ENCODE data around the gene YIF1A.

The YIF1A gene

DNA sequence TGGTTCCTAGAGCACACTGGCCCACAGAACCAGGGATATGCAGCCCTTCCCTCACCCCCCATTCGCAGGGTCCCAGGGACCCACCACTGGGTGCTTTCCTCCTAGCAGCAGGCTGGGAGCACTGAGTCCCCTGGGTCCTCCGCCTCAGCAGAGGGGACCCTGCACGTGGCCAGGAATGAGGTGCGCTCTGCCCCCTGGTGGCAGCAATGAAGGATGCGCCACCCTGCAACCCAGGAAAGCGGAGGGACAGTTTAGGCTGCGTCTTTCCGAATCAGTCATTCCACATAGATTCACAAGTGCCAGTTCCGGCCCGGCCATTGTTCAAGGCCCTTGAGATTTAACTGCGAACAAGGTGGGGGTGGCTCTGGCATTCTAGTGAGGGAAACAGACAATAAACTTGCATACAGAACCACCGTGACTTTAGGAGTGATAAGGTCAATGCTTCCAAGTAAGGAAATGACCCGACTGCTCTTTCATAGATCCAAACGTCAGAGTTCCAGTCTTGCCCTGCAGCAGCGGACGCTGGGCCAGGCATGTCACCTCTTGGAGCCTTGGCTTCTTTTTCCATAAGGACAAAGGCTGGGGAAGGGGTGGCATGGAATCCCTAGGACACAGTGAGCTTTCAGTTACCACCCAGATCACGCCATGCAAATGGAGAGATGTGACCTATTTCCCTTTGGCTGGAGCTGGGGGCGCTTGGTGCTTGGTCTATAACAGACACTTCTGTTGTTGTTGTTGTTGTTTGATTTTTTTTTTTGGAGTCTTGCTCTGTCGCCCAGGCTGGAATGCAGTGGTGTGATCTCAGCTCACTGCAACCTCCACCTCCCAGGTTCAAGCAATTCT, 39.6 kb upstream of the YIF1A start:
- no peak overlapping the region for H3K27ac ChIP-seq
- TF ChIP-seq ZFX (IDR thresholded peaks at IDR 0.05; ENCODE audit: borderline replicate concordance): no peak
- TF ChIP-seq, protein P1, sequence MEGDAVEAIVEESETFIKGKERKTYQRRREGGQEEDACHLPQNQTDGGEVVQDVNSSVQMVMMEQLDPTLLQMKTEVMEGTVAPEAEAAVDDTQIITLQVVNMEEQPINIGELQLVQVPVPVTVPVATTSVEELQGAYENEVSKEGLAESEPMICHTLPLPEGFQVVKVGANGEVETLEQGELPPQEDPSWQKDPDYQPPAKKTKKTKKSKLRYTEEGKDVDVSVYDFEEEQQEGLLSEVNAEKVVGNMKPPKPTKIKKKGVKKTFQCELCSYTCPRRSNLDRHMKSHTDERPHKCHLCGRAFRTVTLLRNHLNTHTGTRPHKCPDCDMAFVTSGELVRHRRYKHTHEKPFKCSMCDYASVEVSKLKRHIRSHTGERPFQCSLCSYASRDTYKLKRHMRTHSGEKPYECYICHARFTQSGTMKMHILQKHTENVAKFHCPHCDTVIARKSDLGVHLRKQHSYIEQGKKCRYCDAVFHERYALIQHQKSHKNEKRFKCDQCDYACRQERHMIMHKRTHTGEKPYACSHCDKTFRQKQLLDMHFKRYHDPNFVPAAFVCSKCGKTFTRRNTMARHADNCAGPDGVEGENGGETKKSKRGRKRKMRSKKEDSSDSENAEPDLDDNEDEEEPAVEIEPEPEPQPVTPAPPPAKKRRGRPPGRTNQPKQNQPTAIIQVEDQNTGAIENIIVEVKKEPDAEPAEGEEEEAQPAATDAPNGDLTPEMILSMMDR (IDR thresholded peaks at IDR 0.05): peak; percentile 95

DNA sequence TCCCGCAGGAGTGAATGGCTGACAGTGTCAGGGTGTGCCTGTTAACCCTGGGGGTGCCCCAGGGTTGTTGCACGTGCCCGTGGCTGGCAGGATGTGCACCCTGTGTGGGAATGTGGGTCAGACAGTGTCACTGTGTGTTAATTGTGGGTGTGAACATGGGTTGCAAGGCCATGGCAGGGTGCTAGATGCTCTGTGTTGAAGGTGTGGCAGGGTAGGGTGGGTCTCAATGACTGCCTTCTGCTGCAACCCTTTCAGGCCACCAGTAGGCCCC, 39.0 kb upstream of the YIF1A start:
- no peak overlapping the region for H3K27ac ChIP-seq
- TF ChIP-seq ZFX (IDR thresholded peaks at IDR 0.05; ENCODE audit: borderline replicate concordance): no peak
- TF ChIP-seq, protein P1 (IDR thresholded peaks at IDR 0.05): no peak

DNA sequence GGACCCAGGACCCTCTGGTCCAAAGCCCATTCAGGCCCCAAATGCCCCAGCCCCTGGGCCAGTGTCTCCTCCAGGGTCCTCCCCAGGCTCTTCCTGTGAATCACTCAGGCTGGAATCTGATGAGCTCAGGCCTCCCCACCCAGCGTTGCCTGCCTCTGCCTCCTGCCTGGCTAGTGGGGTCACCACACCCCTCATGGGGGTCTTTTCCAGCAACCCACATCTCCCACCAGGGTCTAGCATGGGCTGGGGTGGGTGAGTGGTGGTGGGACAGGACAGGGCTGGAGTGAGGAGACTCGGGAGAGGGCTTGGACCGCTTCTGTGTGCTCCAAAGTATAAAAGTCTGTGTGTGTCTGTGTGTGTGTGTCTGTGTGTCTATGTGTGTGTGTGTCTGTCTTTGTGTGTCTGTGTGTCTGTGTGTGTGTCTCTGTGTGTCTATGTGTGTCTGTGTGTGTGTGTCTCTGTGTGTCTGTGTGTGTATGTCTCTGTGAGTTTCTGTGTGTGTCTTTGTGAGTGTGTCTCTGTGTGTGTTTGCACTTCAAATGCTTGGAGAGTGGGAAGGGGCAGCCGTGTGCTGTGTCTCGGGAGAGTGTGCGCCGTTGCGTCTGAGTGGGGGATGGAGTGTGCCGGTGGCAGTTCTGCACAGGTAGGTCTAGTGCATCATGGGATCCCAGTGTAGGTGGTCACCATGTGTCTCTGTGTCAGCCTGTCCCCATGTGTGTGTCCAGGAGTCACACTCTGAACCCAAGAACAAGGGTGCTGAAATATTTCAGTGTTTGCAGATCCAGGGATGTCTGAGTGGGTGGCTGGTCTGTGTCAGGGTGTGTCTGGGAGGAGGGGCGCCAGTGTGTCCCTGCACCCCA, 38.5 kb upstream of the YIF1A start:
- no peak overlapping the region for H3K27ac ChIP-seq
- TF ChIP-seq ZFX (IDR thresholded peaks at IDR 0.05; ENCODE audit: borderline replicate concordance): no peak
- TF ChIP-seq, protein P1 (IDR thresholded peaks at IDR 0.05): no peak

DNA sequence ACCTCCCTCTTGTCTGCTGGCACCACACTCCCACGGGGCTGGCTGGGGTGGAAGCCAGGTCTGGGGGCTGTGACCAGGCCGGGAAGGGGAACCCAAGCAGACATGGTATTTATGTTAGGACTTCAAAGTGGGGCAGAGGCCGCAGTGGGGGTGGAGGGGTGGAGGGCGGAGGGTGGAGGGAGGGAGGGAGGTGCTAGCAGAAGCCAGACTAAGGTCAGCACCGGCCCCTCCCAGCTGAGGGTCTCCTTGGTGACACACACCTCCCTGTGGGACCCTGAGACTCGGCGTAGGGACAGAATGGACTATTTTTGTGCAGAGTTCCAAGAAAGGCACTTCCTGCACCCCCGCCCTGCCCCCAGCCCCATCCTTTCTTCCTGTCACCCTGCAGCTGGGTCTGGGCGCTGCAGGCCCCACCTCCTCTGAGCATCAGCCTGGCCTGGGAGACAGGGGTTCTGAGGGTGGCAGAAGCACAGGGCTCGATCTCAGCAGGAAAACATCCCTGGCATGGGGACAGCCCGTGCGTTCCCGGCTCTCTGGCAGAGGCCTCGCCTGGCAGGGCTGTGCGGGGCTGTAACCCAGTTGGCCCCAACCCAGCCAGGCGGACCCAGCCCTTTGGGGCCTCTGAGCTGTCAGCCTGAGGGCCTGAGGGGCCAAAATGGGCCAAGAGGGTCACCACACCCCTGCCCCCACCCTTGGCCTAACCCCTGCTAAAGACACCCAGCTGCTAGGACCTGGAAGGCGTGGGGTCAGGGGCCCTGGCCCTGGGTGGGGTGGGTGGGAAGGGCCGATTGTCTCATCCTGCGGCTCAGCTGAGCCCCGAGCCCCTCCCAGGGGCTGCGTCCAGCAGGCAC, 37.5 kb upstream of the YIF1A start:
- no peak overlapping the region for H3K27ac ChIP-seq
- TF ChIP-seq, protein P1 (IDR thresholded peaks at IDR 0.05): no peak
- no peak for TF ChIP-seq ZFX (IDR thresholded peaks at IDR 0.05; ENCODE audit: borderline replicate concordance)

DNA sequence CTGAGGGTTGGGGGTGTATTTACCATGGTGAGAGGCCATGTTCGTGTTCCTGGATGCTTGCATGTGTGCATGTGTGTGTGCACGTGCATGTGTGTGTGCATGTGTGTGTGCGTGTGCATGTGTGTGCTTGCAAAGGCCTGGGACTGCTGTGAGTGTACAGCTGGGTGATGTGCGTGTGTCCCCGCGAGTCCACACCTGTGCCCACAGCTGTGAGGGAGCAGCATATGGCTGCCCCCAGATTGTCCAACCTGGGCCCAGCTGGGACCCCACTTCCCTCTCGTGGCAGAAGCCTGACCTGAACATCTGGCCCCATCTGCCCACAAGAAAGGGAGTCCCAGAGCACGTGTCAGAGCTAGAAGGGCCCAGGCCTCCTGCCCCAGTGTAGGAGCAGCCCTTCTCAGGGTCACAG, 36.3 kb upstream of the YIF1A start:
- TF ChIP-seq, protein P1 (IDR thresholded peaks at IDR 0.05): no peak
- TF ChIP-seq ZFX (IDR thresholded peaks at IDR 0.05; ENCODE audit: borderline replicate concordance): no peak
- no peak overlapping the region for H3K27ac ChIP-seq

DNA sequence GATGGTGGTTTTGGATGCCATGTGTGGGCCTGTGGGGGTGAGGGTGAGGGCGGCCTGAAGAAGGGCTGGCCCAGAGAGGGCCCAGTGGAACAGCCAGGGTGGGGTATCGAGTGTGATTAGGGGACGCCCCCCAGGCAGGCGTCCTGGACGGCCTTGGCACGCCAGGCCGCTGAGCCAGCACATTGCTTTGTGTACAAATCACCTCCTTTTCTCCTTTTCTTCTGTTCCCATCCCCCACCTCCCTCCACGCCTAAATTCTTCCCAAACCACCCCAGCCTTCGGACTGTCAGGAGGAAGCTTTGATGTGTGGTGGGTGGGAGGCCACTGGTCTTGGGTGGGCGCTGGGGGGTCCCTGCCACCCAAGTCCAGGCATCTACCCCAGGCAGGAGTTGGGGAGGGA, 35.7 kb upstream of the YIF1A start:
- TF ChIP-seq, protein P1 (IDR thresholded peaks at IDR 0.05): no peak
- TF ChIP-seq ZFX (IDR thresholded peaks at IDR 0.05; ENCODE audit: borderline replicate concordance): no peak
- no peak overlapping the region for H3K27ac ChIP-seq
